SK-N-MC (cell line): ENCODE data around the gene SLC9B2.

Source experiments
- EZH2 ChIP-seq: fragments of 200-600 bp; sonication (generic); IDR thresholded peaks from one replicate; pipeline ENCODE4 v1.6.1; 2017; ENCODE audit warnings: antibody characterized with exemption
- FOXP2 ChIP-seq: optimal IDR thresholded peaks from 2 replicates; pipeline ENCODE3; 2011; ENCODE audit warnings: mild to moderate bottlenecking, moderate library complexity; ENCODE audit not compliant: insufficient read depth; ENCODE audit errors: extremely low read length, control extremely low read depth
- POLR2AphosphoS5 ChIP-seq: IDR thresholded peaks from 2 replicates; pipeline ENCODE4 v1.6.1; 2012; ENCODE audit warnings: mild to moderate bottlenecking, low read depth, low read length, borderline replicate concordance

- TF ChIP-seq POLR2AphosphoS5 (no peak), EZH2 (no peak), FOXP2 (no peak)
These were observed 81.8 kb downstream of the SLC9B2 start for GRCh38 chr4:102994803-102995202.
